Measurements from ENCODE around the gene PRR35. TPM values are rescaled to one million over a fixed set of nuclear protein-coding genes. Genes with fewer than 3 reads are reported as not detected.

The PRR35 gene
- total and polyA plus RNA-seq, 4 donors, result not detected

DNA sequence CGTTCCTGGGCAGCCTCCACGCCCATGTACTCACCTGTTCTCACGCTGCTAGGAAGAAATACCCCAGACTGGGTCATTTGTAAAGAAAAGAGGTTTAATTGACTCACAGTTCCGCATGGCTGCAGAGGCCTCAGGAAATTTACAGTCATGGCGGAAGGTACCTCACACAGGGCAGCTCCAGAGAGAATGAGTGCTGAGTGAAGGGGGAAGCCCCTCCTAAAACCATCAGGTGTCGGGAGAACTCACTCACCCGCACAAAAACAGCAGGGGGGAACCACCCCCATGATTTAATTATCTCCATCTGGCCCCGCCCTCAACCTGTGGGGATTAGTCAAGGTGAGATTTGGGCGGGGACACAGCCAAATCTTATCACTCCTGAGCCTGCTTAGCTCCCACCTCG is 47.8 kb downstream of the PRR35 start:
- 85 to 91% methylated on average over 10 of the region's 10 CpGs for WGBS, 2 donors
- Histone ChIP-seq H3K4me1 (ENCODE audit: control insufficient read depth in 5 of 5, insufficient read depth in 5 of 5, low read length in 5 of 5) (peaks cover 0 to 4% (median 0%) of the 10 kb centered on the region in 5 donors), H3K36me3 (ENCODE audit: control insufficient read depth in 4 of 4, insufficient read depth in 4 of 4, low read length in 4 of 4) (peaks cover 0 to 8% (median under 1%) of the 10 kb centered on the region in 4 donors), H3K9ac (ENCODE audit: insufficient read depth in 1 of 2, low read length in 2 of 2) (no peak overlapping the region), H3K4me3 (no peak overlapping the region), H3K27ac (ENCODE audit: low read depth in 1 of 2, low read length in 1 of 2) (no peak overlapping the region), H3K27me3 (ENCODE audit: control insufficient read depth in 3 of 3, insufficient read depth in 3 of 3, low read length in 2 of 3) (no peaks in the 10 kb centered on the region), H3K9me3 (ENCODE audit: control insufficient read depth in 4 of 4, insufficient read depth in 3 of 4, low read length in 3 of 4) (no peaks in the 10 kb centered on the region)
- TF ChIP-seq, protein P1, sequence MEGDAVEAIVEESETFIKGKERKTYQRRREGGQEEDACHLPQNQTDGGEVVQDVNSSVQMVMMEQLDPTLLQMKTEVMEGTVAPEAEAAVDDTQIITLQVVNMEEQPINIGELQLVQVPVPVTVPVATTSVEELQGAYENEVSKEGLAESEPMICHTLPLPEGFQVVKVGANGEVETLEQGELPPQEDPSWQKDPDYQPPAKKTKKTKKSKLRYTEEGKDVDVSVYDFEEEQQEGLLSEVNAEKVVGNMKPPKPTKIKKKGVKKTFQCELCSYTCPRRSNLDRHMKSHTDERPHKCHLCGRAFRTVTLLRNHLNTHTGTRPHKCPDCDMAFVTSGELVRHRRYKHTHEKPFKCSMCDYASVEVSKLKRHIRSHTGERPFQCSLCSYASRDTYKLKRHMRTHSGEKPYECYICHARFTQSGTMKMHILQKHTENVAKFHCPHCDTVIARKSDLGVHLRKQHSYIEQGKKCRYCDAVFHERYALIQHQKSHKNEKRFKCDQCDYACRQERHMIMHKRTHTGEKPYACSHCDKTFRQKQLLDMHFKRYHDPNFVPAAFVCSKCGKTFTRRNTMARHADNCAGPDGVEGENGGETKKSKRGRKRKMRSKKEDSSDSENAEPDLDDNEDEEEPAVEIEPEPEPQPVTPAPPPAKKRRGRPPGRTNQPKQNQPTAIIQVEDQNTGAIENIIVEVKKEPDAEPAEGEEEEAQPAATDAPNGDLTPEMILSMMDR (IDR thresholded peaks at IDR 0.05; ENCODE audit: control extremely low read depth, extremely low read depth), result no peak
- no peak for ATAC-seq (ENCODE audit: insufficient read depth, low FRiP score)
- no peak for DNase-seq

DNA sequence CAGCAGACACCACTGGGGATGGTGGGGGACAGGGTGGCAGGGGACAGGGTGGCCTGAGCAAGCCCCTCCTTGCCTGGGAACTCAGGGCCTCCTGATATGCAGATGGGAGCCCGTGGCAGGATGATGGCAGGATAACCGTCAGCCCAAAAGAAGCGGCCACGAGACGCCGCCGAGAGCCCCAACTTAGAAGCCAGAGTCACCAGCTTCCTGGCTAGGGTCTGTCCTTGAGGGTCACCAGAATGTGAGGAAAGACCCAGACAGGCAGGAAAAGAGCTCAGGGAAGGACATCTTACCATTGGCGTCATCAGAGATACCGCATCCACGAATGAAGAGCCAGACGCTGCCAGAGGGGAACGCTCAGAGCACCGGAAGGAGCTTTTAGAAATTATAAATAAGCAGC is 49.1 kb downstream of the PRR35 start:
- Histone ChIP-seq H3K9me3 (ENCODE audit: control insufficient read depth in 4 of 4, insufficient read depth in 3 of 4, low read length in 3 of 4) (no peaks in the 10 kb centered on the region), H3K4me3 (no peak overlapping the region), H3K36me3 (ENCODE audit: control insufficient read depth in 4 of 4, insufficient read depth in 4 of 4, low read length in 4 of 4) (peaks cover 0 to 8% (median 1%) of the 10 kb centered on the region in 4 donors), H3K9ac (ENCODE audit: insufficient read depth in 1 of 2, low read length in 2 of 2) (no peak overlapping the region), H3K27me3 (ENCODE audit: control insufficient read depth in 3 of 3, insufficient read depth in 3 of 3, low read length in 2 of 3) (no peaks in the 10 kb centered on the region), H3K27ac (ENCODE audit: low read depth in 1 of 2, low read length in 1 of 2) (no peak overlapping the region), H3K4me1 (ENCODE audit: control insufficient read depth in 5 of 5, insufficient read depth in 5 of 5, low read length in 5 of 5) (peaks cover 0 to 4% (median 0%) of the 10 kb centered on the region in 5 donors)
- ATAC-seq (ENCODE audit: insufficient read depth, low FRiP score) (no peak), DNase-seq (no peak)
- 91% methylated on average over 13 of the region's 13 CpGs for WGBS, 2 donors
- TF ChIP-seq, protein P1 (IDR thresholded peaks at IDR 0.05; ENCODE audit: control extremely low read depth, extremely low read depth), result no peak

DNA sequence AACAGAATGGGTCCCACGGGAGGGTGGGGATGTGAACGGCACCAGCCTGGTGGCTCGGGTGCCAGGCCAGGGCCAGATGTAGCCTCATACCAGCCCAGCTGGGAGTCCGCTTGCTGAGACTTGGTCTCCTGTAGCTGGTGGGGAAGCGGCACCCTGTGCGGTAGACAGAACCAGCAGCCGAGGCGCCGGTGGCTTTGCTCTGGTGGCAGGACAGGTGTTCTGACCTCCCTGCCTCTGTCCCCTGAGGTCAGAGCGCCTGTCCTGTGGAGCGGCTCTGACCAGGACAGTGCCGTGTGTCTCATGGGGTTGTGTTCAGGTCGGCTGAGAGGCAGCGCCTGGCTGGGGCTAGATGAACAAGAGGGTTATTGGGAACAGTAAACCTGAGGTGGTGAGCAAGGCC is 49.8 kb downstream of the PRR35 start:
- ATAC-seq (ENCODE audit: insufficient read depth, low FRiP score), result no peak
- H3K9me3 ChIP-seq (ENCODE audit: control insufficient read depth in 4 of 4, insufficient read depth in 3 of 4, low read length in 3 of 4), result no peaks in the 10 kb centered on the region

More for the DNA sequence above, 49.8 kb downstream of the PRR35 start:
- H3K36me3 ChIP-seq (ENCODE audit: control insufficient read depth in 4 of 4, insufficient read depth in 4 of 4, low read length in 4 of 4), result peaks cover 0 to 6% (median 1%) of the 10 kb centered on the region in 4 donors
- no peaks in the 10 kb centered on the region for H3K27me3 ChIP-seq (ENCODE audit: control insufficient read depth in 3 of 3, insufficient read depth in 3 of 3, low read length in 2 of 3)
- H3K9ac ChIP-seq (ENCODE audit: insufficient read depth in 1 of 2, low read length in 2 of 2), result no peak overlapping the region
- DNase-seq, result no peak
- TF ChIP-seq, protein P1 (IDR thresholded peaks at IDR 0.05; ENCODE audit: control extremely low read depth, extremely low read depth), result no peak
- H3K27ac ChIP-seq (ENCODE audit: low read depth in 1 of 2, low read length in 1 of 2), result no peak overlapping the region
- 91 to 94% methylated on average over 12 to 14 of the region's 14 CpGs for WGBS, 2 donors
- no peak overlapping the region for H3K4me3 ChIP-seq
- H3K4me1 ChIP-seq (ENCODE audit: control insufficient read depth in 5 of 5, insufficient read depth in 5 of 5, low read length in 5 of 5), result peaks cover 0 to 5% (median 0%) of the 10 kb centered on the region in 5 donors

Data from lung (tissue), 12 donors.